Tibial artery (tissue), 4 donors: ENCODE measurements around the gene TNFRSF6B.
A peak's percentile ranks its signal among the peaks of the same experiment; 100 is the strongest.

Experiments used
- DNase-seq, 2 donors: peaks; one replicate each; pipeline ENCODE4 v3.0.0-alpha.2; 2019
- H3K27ac ChIP-seq, 2 donors: fragments of 200-600 bp; sonication (generic) in 1 of 2; 1 replicate in 1 of 2; 2 replicates in 1 of 2; pipeline ENCODE4 v1.5.1; 2018 to 2019; ENCODE audit warnings: mild to moderate bottlenecking in 1 of 2
- H3K27me3 ChIP-seq, 2 donors: fragments of 200-600 bp; sonication (generic) in 1 of 2; one replicate each; pipeline versions ENCODE4 v1.5.1 to v1.6.0; 2016 to 2019
- H3K36me3 ChIP-seq, 3 donors: fragments of 200-600 bp; sonication (generic) in 2 of 3; one replicate each; pipeline ENCODE4 v1.5.1; 2016 to 2019; ENCODE audit warnings: mild to moderate bottlenecking in 2 of 3
- H3K4me1 ChIP-seq, 4 donors: fragments of 200-600 bp; sonication (generic) in 2 of 4; 1 replicate in 3 of 4; 2 replicates in 1 of 4; pipeline ENCODE4 v1.5.1; 2016 to 2019
- H3K4me3 ChIP-seq, 2 donors: fragments of 200-600 bp; sonication (generic) in 1 of 2; 1 replicate in 1 of 2; 2 replicates in 1 of 2; pipeline ENCODE4 v1.5.1; 2018 to 2019; ENCODE audit warnings: mild to moderate bottlenecking in 2 of 2
- H3K9me3 ChIP-seq, 3 donors: fragments of 200-600 bp; sonication (generic) in 1 of 3; one replicate each; pipeline ENCODE4 v1.5.1; 2016 to 2019
- intact Hi-C: fragments of 100-400 bp; cut with DNase I; formaldehyde crosslinking; loops from one replicate; pipeline ENCODE4 v1.15.0; 2023; ENCODE audit warnings: low total_unique reads
- TF ChIP-seq, protein P1 (sequence below), 2 experiments: fragments of 200-600 bp in 1 of 2; fragments of 450-650 bp in 1 of 2; IDR thresholded peaks; one replicate each; pipeline ENCODE4 v1.5.1; 2017 to 2019; ENCODE audit warnings: antibody characterized with exemption in 2 of 2, mild to moderate bottlenecking in 1 of 2, moderate library complexity in 1 of 2

TNFRSF6B gene

DNA sequence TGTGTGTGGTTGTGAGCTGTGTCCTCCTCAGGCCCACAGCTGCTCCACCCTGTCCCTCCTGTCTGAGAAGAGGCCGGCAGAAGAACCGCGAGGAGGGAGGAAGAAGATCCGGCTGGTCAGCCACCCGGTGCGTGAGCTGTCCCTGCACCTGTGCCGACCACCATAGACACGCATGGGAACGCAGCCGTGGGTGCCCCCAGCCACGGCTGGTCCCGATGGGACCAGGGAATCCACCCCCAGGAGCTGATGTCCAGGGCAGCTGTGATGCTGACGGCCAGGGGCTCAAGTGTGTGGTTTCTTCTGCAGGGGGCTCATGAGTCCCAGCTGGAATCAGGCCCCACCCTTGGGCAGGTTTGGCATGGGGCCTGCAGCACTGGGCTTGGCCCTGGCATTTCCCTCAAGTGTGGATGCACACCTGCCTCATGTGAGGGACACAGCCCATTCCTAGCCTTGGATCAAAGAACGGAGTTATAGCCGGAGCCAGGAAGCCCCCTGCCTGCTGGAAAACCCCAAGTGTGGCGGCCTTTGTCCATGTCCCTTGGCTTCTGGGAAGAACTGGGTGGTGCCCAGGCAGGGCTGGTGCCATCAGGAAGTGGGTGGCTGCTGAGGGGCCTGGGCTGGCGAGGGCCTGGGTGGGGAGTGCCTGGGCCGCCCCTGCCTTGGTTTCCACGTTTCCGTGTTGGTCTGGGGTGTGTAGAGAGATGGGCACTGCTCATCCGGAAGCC lies 4.6 kb upstream of the TNFRSF6B start:
- TF ChIP-seq, protein P1, sequence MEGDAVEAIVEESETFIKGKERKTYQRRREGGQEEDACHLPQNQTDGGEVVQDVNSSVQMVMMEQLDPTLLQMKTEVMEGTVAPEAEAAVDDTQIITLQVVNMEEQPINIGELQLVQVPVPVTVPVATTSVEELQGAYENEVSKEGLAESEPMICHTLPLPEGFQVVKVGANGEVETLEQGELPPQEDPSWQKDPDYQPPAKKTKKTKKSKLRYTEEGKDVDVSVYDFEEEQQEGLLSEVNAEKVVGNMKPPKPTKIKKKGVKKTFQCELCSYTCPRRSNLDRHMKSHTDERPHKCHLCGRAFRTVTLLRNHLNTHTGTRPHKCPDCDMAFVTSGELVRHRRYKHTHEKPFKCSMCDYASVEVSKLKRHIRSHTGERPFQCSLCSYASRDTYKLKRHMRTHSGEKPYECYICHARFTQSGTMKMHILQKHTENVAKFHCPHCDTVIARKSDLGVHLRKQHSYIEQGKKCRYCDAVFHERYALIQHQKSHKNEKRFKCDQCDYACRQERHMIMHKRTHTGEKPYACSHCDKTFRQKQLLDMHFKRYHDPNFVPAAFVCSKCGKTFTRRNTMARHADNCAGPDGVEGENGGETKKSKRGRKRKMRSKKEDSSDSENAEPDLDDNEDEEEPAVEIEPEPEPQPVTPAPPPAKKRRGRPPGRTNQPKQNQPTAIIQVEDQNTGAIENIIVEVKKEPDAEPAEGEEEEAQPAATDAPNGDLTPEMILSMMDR (IDR thresholded peaks at IDR 0.05), result no peak
- H3K9me3 ChIP-seq, result no peaks in the 10 kb centered on the region
- peaks cover 4 to 29% (median 22%) of the 10 kb centered on the region in 4 donors for H3K4me1 ChIP-seq
- no peaks in the 10 kb centered on the region for H3K27me3 ChIP-seq
- DNase-seq, result peak in 1 of 2 donors; percentile 66
- H3K36me3 ChIP-seq, result peaks cover 0 to 34% (median 28%) of the 10 kb centered on the region in 3 donors
- no peak overlapping the region for H3K27ac ChIP-seq
- H3K4me3 ChIP-seq, result no peak overlapping the region
- intact Hi-C loops, result no loop called here

DNA sequence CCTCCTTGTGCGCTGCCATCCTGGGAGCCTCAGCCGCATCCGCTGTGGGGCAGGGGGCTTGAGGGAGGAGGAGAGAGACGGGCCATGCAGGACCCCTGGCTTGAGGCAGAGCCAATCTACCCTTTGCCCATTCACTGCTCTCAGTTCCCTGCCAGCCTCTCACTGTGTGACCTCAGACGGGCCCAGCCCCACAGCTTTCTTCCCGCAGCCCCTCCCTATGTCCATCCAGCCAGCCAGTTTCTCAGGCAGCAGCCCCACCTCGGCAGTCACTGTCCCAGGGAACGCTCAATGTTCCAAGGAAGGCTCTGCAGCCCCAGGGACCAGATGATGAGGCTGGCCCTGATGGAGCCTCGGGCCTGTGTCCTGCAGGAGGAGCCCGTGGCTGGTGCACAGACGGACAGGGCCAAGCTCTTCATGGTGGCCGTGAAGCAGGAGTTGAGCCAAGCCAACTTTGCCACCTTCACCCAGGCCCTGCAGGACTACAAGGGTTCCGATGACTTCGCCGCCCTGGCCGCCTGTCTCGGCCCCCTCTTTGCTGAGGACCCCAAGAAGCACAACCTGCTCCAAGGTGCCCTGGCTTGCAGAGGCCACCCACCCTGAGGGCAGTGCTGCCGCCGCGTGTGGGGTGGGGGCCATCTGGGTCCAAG lies 3.9 kb upstream of the TNFRSF6B start:
- intact Hi-C loops, result no loop called here
- Histone ChIP-seq H3K9me3 (no peaks in the 10 kb centered on the region), H3K4me1 (peaks cover 0 to 29% (median 21%) of the 10 kb centered on the region in 4 donors), H3K4me3 (no peak overlapping the region), H3K27me3 (no peaks in the 10 kb centered on the region), H3K27ac (no peak overlapping the region), H3K36me3 (peaks cover 0 to 34% (median 30%) of the 10 kb centered on the region in 3 donors)
- peak in 1 of 2 donors; percentile 70 for DNase-seq
- TF ChIP-seq, protein P1 (IDR thresholded peaks at IDR 0.05), result no peak

DNA sequence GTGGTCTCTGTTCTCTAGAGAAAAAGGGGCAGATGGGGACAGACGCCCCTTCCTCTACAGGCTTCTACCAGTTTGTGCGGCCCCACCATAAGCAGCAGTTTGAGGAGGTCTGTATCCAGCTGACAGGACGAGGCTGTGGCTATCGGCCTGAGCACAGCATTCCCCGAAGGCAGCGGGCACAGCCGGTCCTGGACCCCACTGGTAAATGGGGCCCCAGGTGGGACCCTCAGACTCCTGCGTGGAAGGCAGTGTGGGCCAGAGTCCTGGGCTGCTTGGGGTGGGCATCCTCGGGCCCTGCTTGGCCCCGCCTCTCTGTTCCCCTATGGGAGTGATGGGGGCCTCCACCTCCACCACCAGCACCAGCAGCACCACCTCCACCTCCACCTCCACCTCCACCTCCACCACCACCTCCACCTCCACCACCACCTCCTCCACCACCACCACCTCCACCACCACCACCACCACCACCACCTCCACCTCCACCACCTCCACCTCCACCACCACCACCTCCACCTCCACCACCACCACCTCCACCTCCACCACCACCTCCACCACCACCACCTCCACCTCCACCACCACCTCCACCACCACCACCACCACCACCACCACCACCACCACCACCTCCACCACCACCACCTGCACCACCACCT lies 3.2 kb upstream of the TNFRSF6B start:
- Histone ChIP-seq H3K9me3 (no peaks in the 10 kb centered on the region), H3K27ac (no peak overlapping the region), H3K36me3 (peaks cover 0 to 34% (median 33%) of the 10 kb centered on the region in 3 donors), H3K27me3 (no peaks in the 10 kb centered on the region), H3K4me1 (peaks cover 0 to 30% (median 20%) of the 10 kb centered on the region in 4 donors), H3K4me3 (no peak overlapping the region)
- intact Hi-C loops, result no loop called here
- DNase-seq, result peak in 1 of 2 donors; percentile 65
- TF ChIP-seq, protein P1 (IDR thresholded peaks at IDR 0.05), result no peak

DNA sequence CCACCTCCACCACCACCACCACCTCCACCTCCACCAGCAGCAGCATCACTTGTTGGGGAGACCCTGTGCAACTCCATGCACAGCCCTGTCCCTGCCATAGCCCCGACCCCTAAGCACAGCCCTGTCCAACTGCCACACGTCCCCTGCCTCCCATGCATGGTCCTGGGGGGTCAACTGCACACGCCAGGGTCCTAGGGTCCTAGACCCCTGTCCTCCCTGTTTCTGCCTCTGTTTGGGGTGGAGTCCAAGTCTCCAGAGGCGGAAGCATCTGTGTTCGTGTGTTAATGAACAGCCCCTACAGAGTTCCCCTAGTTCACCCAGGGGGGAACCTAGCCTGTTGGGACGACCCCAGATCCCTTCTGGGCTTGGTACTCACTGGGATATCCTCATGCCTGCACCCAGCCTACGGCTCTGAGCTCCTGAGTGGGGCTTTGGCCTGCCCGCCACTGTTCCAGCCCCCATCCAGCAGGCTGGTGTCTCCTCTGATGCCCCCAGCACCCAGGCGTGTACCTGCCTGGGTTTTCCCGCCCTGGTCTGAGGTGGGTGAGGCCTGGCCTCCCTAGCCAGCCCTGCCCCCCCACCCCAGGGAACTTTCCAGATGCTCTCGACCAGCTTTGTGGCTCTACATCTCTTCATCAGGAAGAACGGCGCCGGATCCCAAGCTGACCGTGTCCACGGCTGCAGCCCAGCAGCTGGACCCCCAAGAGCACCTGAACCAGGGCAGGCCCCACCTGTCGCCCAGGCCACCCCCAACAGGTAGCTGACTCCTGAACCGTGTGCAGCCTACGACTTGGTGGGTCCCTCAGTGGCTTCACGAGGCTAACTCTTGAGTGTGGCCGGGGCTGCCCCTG lies 2.5 kb upstream of the TNFRSF6B start:
- H3K36me3 ChIP-seq, result peaks cover 0 to 35% (median 34%) of the 10 kb centered on the region in 3 donors
- no peaks in the 10 kb centered on the region for H3K27me3 ChIP-seq
- TF ChIP-seq, protein P1 (IDR thresholded peaks at IDR 0.05), result no peak
- intact Hi-C loops, result no loop called here
- peaks cover 0 to 35% (median 25%) of the 10 kb centered on the region in 4 donors for H3K4me1 ChIP-seq
- no peaks in the 10 kb centered on the region for H3K9me3 ChIP-seq
- H3K27ac ChIP-seq, result no peak overlapping the region
- peak in 1 of 2 donors; percentile 64 for DNase-seq
- H3K4me3 ChIP-seq, result no peak overlapping the region
